Ishikawa (cell line): ENCODE measurements around the gene SASH1.

Experiments
- CEBPB ChIP-seq: IDR thresholded peaks from 2 replicates; pipeline ENCODE4 v1.6.1; 2012
- CREB1 ChIP-seq: IDR thresholded peaks from 2 replicates; pipeline ENCODE4 v1.6.1; 2012; ENCODE audit warnings: low read depth
- EGR1 ChIP-seq: IDR thresholded peaks from 2 replicates; pipeline ENCODE4 v1.6.1; 2012
- EP300 ChIP-seq: IDR thresholded peaks from 2 replicates; pipeline ENCODE4 v1.6.1; 2012; ENCODE audit warnings: borderline replicate concordance
- NFIC ChIP-seq: IDR thresholded peaks from 2 replicates; pipeline ENCODE4 v1.6.1; 2012
- RAD21 ChIP-seq: IDR thresholded peaks from 2 replicates; pipeline ENCODE4 v1.6.1; 2012; ENCODE audit warnings: low read depth
- TAF1 ChIP-seq: IDR thresholded peaks from 2 replicates; pipeline ENCODE4 v1.6.1; 2012; ENCODE audit warnings: low read depth, mild to moderate bottlenecking
- TCF12 ChIP-seq: IDR thresholded peaks from 2 replicates; pipeline ENCODE4 v1.6.1; 2012; ENCODE audit warnings: low read depth

GRCh38 chr6:148526145-148526544, 183.5 kb downstream of the SASH1 start:
- TF ChIP-seq CEBPB (no peak), RAD21 (no peak), CREB1 (no peak), EP300 (no peak), TCF12 (no peak), TAF1 (no peak), NFIC (no peak), EGR1 (no peak)
